NCI-H510A treated with DMSO at 0.1 percent for 48 hours (cell line): Measurements from ENCODE around the gene TENT4A.

ENCODE experiments used
- DNase-seq: peaks from one replicate; lab custom pipeline; 2025; lab: John Stamatoyannopoulos, UW

TENT4A gene

DNA sequence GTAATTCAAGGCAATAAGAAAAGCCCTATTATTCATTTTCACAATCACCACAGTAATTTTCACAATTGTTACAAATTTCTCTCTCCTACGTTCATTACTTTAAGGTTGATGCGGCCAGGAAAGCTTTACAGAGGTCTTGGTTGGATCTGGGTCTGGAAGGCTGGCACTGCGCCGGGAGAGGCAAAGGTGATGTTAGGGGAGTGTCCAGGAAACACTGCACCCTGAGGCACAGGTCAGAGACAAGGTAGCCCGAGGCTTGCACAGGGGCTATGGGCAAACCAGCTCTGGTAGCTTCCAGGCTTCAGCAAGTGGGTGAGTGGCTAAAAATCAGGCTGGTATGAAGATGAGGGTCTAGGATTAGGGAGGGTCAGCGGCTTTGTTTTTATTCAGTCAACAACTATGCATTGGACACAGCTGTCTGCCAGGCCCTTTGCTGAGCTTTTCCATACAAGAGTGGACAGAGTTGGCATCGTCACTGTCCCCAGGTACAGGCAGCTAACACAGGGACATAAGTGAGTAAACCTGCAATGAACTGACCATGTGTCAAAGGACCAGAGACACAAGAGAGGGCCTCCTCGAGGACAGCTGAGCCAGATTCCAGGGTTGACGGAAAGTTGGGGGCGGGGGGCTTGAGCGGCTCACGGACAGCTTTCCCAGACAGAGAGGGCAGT lies 12.4 kb upstream of the TENT4A start:
- DNase-seq = no peak

DNA sequence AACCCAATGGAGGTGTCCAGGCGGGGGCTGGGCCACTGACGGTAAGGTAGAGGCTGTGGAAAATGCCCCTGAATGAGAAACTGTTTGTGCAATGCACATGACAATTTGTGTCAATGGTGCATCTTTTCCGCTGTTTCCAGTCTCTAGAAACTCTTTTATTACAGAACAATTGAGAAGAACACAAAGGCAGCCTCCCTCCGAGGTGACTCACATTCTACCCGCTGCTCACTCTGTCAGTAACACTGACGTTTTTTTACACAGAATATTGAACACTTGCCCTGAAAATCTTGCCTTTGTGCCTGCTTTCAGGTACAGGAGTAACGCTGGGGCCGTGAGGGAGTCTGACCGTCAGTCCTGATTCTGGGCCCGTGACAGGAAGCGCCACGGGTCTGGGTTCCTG lies 11.7 kb upstream of the TENT4A start:
- DNase-seq = no peak

DNA sequence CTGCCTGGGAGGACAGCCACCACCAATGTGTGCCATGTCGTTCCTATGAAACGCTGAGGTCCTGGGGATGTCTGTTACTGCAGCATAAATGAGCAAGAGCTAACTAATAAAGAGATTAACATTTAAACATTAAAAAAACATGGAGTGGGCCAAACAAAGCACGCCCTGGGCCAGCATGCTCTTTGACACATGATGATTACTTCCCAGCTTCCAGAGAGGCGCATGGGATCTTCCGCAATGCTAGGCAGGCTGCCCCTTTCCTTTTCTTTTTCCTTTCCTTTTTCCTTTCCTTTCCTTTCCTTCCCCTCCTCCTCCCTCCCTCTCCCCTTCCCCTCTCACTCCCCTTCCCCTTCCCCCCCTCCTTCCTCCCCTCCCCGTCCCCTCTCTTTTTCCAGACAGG lies 10.6 kb upstream of the TENT4A start:
- no peak for DNase-seq

DNA sequence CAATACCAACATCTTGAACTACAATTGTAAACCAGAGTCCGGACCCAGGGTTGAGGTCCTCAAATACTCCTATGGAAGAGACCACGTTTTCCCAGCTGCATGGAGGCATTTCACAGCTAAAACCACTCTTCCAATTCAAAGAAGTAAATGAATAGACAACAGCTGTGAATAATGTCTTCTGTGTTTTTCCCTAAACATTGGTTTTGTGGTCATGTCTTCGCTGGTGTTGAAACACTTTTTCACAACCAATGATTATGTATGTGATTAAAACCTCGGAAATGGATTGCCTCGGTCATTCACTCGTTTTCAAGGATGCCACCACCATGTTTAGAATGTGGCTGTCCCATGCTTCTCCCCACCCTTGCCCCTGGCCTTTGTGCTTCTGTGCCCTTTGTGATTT lies 9.4 kb upstream of the TENT4A start:
- no peak for DNase-seq

DNA sequence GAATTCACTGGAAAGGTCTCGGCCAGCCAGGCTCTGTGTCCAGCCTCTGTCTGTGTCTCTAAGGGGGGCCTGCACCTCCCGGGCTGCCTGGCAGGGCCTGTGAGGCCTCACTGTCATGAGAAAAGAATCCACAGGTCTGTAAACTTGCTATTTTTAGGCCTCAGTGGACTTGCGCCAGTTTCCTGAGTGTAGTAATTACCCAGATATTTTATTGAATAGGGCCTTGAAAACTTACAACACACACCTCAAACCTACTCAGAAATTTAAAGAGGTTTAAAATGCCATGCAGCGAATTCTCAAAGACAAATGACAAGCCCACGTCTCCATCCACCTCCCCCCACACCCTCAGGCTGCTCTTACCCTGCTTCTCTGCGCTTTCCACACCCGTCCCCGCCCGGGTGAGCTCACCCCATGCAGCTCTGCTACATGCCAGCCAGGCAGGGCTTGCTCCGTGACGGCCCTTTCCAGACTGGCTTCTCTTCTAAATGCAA lies 8.8 kb upstream of the TENT4A start:
- DNase-seq = no peak

DNA sequence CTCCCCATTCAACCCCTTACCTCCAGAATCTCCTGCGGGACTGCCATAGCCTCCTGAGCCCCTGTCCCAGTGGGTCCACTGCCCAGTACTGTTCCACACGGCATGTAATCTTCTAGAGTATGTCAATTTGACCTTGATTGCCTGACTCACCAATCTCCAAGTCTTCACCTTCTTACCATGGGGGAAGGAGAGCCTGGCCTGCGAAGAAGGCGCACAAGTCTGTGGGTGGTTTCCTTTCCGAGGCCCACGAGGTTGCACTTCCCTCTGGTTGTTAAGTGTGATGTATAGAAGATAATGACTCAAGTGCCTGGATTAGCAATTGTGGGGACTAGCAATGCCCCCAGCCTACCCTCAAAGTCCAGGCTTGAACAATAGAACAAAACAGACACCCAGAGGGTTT lies 8.1 kb upstream of the TENT4A start:
- DNase-seq = no peak

DNA sequence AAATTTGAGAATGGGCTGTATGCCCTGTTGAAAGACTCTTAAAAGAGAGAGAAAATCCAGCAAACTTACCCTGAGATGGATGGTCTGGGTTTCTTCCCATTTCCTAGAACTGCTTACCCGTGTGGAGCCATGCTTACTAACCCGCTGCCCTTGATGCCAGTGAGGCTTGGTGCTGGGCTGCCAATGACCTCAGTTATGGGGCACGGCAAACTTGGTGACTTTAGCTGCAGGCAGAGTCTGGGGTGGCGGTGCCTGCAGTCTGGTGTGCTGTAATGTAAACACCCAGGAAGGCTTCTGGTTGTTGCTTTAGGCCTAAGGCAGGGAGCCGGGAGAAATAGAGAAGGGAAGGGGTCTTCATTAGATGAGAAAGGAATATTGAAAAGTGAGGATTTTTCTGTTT lies 7.3 kb upstream of the TENT4A start:
- DNase-seq = no peak

DNA sequence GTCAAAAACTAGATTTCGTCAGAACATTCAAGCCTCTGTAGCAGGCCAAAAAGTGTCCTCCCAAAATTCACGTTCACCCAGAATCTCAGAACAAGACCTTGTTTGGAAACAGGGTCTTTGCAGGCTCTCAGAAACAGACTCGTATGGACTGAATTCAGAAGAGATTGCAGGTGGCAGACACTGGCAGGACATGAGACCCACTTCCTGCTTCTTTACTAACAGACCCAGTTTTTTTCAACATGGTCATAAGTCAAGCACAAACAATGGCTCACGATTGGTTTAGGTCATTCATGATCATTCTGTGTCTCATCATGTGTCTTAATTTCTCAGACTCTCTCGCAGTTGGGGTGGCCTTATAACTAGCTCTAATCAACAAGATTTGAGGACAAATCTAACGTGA lies 5.4 kb upstream of the TENT4A start:
- DNase-seq = no peak

DNA sequence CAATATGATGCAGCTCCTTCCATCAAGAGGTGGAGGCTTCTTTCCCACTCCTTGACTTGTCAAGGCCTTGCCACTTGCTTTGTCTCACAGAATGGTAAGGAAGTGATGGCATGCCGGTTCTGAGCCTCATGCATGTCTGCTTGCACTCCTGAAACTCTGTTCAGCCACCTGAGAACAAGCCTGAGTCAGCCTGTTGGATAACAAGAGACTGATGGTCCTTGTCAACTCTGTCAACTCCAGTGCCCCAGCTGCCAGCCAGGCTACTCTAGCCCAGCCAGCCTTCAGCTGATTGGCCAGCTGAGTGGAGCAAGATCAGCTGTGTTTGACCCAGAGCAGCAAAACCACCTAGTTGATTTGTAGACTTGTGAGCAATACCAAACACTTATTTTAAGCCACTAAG lies 4.4 kb upstream of the TENT4A start:
- peak; percentile 47 for DNase-seq

DNA sequence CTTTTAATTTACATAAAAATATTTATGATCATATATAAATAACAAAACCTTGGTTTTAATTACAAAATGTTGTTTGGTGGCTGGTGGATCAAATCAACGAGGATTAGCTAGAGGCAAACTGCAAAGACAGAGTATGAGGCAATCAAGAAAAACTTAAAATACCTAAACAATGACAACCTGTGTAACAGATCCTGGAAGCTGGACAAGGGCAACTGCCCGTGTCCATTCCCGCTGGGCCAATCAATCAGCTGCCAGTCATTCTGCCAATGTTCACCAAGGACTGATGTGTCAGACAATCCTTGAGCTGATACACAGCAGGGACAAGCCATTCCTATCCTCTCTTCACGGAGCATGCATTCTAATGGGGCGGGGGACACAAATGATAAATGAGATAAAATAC lies 3.2 kb upstream of the TENT4A start:
- no peak for DNase-seq

DNA sequence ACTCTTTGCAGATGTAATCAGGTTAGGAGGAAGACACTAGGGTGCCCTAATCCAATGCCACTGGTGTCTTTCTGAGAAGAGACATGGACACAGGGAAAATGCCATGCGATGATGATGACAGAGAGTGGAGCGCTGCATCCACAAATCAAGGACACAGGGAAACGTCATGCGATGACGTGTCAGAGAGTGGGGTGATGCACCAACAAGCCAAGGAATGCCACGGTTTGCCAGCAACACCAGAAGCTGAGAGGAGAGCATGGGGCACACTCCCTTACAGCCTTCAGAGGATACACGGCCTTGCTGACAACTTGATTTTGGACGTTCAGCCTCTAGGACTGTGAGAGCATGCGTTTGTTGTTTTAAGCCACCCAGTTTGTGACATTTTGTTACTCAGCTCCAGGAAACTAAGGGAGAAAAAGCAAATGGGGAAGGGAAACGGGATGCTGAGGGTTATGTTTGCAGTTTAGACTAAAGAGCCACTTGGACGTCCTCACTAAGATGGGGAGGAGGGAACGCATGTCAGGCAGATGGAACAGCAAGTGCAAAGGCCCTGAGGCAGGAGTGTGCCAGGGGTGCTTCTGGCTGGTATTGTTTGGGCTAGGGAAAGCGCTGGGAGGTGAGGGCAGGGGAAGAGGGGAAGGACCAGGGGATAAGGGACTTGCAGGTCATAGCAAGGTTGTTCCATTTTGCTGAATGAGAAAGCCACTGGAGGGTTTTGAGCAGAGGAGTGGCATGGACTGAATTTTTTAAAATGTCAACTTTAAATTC lies 2.5 kb upstream of the TENT4A start:
- no peak for DNase-seq

DNA sequence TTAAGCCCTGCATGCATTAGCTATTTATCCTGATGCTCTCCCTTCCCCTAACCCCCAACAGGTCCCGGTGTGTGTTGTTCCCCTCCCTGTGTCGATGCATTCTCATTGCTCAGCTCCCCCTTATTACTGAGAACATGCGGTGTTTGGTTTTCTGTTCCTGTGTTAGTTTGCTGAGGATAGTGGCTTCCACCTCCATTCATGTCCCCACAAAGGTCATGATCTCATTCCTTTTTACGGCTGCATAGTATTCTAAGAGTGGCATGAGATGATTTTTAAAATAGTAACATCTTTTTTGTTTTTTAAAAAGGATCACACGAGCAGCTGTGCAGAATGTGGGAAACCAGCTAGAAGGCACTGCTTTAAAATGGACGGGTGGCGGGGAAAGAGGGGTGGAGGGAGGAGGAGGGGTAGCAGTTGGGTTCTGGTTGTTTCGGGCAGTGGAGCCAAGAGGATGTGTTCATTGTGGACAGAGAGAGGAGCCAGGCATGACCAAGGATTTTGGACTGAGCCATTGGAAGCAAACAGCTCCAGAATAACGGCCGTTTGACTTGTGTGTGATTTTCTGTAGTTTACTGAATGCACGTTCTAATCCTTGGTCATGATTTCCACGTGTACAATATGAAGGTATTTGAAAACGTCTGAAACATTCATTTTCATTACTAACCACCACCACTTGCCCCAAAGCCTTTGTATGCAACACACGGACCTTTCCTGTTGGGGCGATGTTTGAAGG lies 1.7 kb upstream of the TENT4A start:
- DNase-seq = no peak

DNA sequence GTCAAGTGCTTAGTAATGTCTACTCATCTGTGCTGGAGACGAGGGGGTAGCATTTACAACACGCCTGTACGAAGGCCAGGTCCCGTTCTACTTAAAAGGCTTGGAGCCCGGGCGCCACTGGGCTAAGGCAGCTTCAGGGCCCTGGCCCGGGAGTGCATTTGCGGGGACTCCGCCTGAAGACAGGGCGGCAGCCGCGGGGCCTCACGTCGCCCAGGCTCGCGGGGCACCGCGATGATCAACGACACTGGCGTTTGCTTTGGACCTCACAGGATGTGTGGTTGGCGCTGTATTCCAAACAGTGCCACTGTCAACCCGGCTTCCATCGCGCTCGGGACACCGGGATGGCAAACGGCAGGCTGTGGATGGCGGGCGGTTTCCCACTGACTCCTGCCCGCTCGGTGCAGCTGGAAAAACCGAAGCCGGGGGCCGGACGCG lies 1.1 kb upstream of the TENT4A start:
- peak; percentile 51 for DNase-seq

DNA sequence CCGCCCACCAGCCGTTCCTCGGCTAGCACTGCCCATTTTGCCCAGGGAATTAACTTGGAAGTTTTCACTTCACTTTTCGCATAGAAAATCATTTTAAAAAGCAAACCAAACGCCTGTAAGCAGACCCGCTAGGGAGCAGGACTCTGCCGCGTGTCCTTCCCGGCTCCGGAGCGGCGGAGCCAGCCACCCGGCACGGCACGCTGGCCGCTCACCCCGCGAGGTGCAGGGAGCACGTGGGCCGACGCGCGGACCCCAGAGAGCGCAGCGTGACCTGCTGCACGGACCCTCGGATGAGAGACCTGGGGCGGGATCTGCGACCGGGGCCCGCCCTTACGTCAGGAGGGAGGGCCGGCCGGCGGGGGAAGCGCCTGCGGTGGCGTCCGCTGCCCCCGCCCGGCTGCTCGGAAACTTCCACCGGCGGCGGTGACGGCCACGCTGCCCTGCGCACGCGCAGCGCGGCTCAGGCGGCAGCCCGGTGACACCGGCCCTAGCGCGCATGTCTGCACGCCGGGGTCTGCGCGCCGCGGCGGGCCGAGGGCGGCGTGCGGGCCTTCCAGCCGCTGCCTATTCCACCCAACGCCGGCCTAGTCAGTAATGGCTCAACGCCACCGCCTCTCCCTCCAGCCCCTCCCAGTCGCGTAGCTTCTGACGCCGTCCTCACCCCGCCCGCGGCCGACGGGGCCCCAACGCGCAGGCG lies 507 bp upstream of the TENT4A start:
- peak; percentile 96 for DNase-seq

DNA sequence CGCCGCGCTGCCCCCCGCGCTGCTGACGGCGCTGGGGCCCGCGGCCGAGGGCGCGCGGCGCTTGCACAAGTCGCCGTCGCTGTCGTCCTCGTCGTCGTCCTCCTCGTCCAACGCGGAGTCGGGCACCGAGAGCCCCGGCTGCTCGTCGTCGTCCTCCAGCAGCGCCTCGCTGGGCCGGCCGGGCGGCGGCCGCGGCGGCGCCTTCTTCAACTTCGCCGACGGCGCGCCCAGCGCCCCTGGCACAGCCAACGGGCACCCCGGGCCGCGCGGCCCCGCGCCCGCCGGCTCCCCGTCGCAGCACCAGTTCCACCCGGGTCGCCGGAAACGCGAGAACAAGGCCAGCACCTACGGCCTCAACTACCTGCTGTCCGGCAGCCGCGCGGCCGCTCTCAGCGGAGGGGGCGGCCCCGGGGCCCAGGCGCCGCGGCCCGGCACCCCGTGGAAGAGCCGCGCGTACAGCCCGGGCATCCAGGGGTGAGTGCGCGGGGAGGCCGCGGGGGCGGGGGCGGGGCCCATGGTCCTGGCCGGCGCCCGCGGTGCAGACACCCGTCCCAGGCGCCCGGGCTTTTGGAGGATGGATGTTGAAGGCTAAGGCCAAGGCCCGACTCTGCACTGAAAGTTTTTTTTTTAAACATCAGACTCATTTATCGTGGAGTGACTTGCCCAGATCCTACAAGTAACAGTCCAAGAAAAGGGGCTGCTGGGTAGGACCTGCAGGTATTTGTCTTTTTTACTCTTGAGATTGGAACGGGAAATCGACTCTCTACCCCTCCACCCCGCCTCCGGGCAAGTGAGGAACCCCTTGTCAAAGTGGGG lies 1.2 kb downstream of the TENT4A start:
- no peak for DNase-seq

DNA sequence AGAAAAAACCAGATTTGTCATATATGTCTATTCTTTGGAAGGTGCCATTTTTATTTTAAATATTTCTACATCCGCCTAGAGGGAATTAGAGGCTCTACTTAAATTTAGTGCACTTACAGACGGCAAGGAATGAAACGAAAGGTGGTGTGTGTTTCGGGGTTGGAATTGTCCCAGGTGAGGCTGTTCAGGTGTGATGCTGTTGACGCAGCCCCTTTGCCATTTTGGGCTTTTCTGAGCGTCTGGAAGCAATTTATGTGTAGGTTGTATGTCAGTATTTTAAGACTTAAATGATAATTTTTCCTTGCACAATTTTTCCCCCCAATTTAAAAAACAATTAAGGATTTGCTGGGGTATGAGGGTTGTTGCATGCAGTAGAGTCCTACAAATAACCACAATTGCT lies 2.0 kb downstream of the TENT4A start:
- no peak for DNase-seq

DNA sequence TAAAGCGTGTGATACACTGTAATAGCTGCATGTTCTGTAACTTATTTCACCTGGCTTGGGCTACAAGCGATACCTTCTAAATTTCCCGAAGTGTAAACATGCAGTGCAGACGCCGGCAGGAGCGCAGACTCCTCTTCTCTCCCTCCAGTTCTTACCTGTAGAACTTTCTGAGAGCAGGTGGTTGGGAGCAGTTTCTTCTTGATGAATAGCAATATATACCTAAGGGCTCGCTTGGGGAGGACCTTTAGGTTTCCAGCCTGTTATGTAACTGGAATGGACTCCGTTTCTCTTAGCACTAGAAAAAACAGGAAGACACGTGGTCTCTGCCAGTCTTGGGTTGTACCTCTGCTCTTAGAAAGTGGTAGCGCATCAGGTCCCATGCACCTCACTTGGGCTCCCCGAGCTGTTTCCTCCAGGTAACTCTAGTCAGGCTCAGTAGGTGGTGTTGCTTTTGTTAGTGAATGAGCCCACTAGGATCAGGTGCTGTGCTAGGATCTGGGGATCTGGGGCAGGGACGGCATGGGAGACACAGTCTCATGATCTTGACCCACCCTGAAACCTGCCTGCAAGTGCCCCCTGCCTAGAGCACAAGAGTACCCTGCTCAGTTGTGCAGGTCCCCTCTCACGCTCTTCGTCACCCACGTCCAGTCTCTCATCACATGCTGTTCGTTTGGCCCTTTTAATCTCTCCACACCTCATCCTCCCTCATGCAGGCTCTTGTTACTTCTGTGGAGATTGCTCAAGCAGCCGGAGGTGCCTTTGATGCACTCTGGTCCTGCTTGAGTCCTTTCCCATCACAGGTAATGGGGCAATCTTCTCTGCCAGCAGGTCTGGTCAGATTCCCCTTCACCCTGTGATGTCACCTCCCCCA lies 2.8 kb downstream of the TENT4A start:
- no peak for DNase-seq

DNA sequence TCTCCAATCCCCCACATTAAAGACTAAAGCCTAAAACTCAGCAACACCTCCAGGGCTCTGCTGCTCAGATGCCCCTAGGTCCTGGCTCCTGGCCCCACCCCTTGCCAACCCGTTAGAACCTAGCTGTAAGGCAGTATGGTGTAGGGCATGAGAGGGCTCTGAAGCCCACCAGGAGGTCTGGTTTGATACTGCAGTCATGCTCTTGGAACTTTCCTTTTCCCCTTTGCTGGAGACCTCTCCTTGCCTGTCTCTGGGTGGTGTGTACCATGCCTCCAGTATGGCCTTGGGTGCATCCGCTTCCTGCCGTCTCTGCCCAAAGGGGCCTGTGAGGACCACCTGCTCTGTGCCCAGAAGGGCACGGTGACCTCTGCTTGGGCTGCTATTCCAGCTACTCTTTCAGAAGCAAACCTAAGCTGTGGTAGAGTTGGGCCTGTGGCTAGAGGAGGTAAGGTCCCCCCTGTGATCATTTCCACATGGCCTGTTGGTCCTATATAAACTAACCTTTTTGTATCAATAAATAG lies 3.5 kb downstream of the TENT4A start:
- DNase-seq = no peak

DNA sequence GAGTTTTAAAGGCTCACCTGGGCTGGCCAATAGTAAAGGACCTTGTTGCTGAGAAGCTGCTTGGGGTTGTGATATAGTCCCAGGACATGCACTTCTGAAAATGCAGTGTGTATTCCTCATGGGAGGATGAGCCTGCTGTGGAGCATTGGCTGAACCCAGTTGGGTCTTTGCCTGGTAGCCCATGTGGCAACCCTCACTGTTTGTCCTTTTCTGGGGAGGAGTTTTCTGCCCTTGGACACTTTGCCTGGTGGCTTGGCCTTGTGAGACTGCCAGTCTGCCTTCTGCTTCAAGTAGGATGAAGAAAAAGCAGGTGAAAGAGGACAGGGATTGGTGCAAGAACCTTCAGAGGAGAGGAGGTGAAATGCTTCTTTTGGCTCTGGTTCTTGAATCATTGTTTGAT lies 4.0 kb downstream of the TENT4A start:
- DNase-seq = no peak

DNA sequence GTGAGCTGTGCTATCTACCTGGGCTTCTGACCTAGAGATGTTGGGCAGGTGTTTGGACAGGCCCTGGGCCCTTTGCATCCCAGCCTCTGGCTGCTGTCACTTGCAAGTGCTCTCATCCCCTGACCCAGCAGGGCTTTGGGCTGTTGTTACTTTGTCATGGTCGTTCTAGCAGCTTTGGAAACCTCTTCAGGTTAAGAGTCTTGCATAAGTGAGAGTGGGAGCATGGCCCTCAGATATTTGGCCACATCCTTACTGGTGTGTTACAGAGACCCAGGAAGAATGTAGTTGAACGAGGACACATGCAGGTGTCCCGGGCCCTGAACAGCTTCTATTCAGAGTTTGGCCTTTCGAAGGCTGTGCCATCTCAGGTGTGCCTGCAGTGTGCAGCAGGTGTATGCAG lies 4.5 kb downstream of the TENT4A start:
- DNase-seq = no peak
